HUDEP-2 (cell line): ENCODE measurements around the gene CCM2.
"Not testable (repeated sequence)": the region's sequence is repeated elsewhere in the genome, so short reads cannot be mapped to it uniquely, and the experiment has no call there.

ENCODE experiments used
- DNase-seq, 76 experiments: peaks; one replicate each; lab custom pipeline; 2025; ENCODE audit not compliant: unreplicated experiment in 76 of 76; lab: John Stamatoyannopoulos, UW

CCM2 gene

DNA sequence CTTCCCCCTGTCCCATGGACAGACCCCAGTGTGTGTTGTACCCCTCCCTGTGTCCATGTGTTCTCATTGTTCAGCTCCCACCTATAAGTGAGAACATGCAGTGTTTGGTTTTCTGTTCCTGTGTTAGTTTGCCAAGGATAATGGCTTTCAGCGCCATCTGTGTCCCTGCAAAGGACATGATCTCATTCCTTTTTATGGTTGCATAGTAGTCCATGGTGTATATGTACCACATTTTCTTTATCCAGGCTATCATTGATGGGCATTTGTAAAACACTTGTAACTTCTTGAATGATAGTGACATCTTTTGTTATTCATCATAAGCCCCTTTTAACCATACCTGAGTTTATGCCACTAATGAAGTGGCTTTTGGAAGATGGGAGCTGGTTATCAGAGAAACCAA lies 114.3 kb downstream of the CCM2 start:
- not testable (repeated sequence) for DNase-seq

DNA sequence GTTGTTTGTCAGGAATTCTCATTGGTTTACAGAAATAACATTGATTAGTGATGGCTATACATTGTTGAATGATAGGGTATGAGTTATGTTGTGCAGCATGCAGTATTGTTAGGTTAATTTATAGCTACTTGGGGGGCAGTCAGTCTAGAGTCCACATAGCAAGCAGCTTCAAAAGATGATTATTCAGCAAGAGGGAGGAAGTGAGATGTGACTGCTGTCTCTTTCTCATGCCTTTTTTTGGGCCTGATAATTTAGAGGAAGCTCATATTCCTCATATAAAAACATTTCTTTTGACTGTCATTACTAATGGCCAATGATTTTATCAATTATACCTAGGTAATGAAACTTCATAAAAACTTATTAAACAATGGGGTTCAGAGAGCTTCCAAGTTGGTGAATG lies 114.9 kb downstream of the CCM2 start:
- no peak for DNase-seq

DNA sequence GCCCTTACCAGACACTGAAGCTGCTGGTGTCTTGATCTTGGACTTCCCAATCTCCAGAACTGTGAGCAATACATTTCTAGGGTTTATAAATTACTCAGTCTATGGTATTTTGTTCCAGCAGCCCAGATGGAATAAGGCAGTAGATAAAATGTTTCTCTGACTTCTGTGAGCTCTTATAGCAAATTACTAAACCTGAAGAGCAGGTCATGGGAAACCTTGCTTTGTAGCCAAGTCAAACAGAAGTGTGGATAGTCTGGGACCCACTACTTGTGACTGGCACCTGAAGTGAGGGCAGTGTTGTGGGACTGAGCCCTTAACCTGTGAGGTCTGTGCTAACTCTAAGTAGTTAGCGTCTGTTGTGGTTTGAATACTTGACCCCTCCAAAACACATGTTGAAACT lies 116.0 kb downstream of the CCM2 start:
- DNase-seq: no peak

DNA sequence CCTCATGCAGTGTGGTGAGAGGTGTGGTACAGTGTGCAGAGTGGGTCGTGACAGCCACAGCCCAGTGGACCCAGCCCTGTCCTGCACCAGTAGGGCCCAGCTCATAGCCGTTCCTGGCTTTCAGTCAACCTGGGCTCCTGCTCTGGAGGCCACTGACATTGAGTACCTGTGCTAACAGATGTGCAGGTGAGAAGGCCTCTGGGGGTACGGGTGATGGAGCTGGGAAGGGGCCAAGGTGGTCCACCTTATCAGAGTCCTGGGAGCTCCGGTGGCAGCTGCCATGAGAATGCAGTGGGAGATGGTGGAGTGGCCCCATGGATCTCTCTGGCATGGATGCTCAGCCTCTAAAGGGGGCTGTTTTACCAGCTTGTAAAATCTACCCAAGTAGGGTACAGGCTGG lies 117.6 kb downstream of the CCM2 start:
- DNase-seq: no peak

DNA sequence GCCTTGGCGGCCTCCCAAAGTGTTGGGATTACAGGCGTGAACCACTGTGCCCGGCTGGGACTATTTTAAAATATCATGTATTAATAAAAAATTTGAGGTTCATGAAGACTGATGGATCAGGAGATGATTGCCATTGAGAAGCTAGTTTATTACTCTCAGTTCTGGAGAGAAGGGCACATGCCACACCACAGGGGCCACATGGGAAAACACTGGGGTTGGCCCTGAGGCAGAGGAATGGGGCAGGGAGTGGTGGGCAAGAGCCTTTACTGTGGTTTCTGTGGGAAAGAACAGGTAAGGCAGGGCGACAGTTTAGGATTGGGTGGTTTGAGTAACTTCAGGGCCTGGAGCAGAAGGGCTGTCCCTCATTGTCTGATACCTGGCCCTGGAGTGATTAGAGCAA lies 118.3 kb downstream of the CCM2 start:
- DNase-seq: no peak

DNA sequence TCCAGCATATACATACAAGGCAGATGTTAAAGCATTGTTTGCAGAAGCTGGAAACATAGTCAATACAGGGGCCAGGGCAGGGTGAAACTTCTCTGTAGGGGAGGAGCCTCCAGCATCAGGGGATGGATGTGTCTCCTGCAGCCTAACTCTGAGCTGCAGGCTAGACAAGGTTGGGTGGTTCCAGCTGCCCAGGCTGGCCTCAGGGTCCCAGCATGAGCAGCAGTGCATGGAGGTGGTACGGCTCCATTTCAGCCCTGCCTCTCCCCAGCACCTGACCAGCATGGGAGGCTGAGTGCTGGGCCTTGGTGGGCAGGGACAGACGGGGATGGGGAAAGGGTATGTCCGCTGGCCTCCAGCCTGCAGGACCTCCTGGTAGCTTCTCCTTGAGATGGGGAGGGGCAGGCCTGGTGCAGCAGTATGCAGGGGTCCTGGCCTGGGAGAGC lies 118.9 kb downstream of the CCM2 start:
- no peak for DNase-seq

DNA sequence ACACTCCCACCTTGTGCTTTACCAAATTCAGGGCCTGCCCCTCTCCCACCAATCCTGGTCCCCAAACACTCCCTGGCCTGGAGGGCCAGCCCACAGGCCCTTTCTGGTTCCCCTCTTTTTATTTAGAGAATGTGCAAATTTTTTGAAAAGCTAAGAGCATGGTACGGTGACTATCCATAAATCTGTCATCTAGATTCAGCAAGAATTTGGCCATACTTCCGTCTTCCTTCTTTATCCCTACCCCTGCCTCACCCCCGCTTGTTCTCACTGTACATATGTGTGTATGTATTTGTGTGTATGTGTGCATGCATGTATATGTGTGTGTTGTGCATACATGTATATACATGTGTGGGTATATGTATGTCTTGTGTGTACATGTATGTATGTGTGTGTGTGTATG lies 119.5 kb downstream of the CCM2 start:
- no peak for DNase-seq

DNA sequence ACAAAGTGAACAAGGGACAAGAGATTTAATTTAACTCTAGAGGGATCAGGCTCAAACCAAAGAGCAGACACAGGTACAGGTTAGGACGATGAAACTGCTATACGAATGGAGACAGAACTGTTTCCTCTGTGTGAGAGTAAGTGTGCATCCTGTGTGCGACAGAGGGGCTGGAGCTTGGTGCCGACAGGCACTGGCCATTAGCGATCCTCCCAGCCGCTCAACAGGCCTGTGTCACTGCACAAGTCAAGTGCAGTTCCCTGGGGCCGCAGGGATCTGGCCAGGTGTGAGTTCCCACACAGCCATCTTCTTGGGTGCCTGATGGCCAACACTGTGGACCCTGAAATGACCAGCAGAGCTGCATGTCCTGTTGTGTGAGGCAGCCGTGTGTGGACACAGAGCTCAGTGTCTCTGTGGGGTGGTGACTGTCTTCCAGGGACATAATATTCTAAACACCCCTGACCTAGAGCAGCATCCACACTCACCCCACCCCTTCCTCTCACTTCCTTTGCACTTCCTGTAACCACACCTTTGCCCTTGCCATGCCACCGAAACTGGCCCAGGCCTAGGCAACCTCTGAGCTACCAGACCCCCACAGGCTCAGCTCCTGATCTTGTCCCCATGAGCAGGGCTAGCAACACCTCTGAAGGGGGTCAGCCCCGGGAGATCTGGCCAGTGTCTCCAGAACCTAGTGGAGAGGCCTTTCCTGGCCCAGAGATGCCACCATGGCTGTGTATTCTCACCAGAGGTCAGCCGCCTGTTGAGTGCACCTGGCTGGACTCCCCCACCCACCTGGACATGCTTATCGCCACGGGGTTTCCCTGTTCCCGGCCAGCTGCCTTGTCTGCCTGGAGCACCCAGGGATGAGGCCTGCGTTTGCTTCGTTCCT lies 123.2 kb downstream of the CCM2 start:
- DNase-seq: no peak

DNA sequence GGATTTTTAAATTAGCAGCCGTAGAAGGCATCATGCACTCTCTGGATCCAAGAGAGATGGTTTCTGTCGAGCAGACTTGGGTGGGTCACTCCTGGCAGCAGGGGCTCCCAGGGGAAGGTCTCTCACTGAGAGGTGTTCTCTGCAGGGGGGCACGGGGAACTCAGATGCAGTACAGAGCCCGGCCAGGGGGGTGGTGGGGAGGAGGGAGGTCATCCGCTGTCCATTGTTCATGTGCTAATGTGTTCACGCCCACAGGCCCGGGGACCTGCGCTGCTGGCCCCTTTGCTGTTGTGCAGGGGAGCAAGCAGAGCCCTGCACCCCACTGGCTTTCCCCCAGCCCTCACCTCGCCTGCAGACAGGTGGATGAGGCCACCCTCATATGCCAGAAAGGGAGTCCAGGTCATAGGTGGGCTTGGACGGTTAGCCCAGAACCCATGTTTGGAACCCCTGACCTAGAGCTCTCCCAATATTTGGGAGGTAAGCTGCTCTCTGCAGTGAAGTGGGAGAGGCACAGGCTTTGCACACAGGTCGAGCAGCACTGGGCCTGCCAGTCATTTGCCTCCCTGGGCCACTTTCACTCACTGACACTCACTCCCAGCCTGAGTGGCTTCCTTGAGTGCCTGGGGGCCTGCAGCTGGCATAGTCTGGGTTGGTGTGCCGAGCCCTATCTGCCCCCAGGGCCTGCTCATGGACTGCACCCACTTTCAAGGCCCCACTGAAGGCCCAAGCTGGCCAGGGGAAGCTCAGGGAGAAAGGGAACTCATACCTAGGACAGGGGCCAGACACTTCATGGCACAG lies 124.1 kb downstream of the CCM2 start:
- no peak for DNase-seq

DNA sequence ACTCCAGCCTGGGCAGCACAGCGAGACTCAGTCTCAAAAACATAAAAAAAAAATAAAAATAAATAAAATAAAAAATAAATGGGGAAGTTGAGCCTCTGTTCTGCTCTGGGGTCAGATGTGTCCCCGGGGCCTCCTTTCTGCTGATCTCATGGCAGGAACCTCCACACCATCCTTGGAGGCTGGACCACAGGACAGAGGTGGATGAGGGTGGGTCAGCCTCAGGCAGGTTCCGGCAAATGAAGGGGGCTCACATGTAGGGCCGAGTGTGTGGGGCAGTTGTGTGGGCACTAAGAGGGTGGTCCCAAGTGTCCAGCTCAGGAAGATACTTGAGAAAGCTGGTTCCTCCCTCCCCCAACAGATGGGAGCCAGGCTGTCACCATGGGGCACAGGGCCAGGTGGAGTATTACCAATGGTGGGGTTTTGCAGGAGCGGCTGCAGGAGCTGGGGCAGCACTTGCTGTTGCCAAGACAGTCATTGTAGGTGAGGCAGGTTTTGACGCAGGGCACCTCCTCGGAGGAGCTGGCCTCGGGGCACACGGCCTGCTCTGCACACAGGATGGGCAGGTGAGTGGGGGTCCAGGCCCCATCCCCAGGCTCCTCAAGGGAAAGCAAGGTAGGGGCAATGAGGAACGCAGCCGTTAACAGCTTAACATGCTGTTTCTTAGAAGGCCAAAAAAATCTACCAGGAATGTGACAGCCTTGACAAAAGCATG lies 125.3 kb downstream of the CCM2 start:
- DNase-seq: no peak
